Esophagus squamous epithelium (tissue), 4 donors: ENCODE results near the gene ADAM12.

ENCODE experiments used
- POLR2A ChIP-seq, 4 donors: fragments of 450-650 bp; IDR thresholded peaks; one replicate each; pipeline ENCODE4 v1.6.1; 2017; ENCODE audit warnings: antibody characterized with exemption in 4 of 4, mild to moderate bottlenecking in 4 of 4, moderate library complexity in 3 of 4
- TF ChIP-seq, protein P1 (sequence below), 6 experiments: fragments of 450-650 bp in 4 of 6; fragments of 200-600 bp in 2 of 6; sonication (generic) in 2 of 6; IDR thresholded peaks; one replicate each; pipeline ENCODE4 v1.5.1; 2016 to 2019; ENCODE audit warnings: antibody characterized with exemption in 6 of 6, mild to moderate bottlenecking in 4 of 6, moderate library complexity in 4 of 6

DNA sequence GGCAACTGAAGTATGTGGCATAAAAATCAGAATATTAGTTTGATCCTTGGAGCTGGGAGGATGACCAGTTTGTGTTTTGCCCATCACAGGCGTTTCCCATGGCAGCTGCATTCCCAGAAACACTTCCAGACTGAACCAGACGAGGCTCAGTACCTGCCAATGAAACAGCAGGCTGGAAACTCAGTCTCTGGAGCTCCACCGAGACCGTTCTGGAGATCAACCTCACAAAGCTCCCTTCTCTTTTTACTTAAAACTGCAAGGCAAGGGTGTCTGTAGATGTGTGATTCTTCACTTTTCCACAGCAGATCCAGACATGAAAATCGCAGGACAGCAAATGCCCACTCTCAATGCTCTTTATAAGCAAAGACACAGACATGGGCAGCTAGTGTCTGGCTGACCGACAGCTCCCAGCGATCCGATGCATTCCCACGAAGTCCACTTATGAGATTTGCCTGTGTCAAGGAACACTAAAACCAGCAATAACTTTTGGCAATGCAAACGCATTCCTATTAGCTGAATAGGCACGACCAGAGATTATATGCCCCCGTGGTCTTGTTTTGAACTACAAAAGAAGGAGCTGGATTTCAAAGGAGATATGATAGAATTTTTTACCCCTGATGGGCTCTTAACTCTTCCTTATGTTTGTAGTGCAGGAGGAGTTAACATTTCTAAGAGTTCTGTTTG lies 72.6 kb downstream of the ADAM12 start:
- TF ChIP-seq POLR2A (IDR thresholded peaks at IDR 0.05), result no peak
- TF ChIP-seq, protein P1, sequence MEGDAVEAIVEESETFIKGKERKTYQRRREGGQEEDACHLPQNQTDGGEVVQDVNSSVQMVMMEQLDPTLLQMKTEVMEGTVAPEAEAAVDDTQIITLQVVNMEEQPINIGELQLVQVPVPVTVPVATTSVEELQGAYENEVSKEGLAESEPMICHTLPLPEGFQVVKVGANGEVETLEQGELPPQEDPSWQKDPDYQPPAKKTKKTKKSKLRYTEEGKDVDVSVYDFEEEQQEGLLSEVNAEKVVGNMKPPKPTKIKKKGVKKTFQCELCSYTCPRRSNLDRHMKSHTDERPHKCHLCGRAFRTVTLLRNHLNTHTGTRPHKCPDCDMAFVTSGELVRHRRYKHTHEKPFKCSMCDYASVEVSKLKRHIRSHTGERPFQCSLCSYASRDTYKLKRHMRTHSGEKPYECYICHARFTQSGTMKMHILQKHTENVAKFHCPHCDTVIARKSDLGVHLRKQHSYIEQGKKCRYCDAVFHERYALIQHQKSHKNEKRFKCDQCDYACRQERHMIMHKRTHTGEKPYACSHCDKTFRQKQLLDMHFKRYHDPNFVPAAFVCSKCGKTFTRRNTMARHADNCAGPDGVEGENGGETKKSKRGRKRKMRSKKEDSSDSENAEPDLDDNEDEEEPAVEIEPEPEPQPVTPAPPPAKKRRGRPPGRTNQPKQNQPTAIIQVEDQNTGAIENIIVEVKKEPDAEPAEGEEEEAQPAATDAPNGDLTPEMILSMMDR (IDR thresholded peaks at IDR 0.05), result no peak
